Brain microvascular endothelial cell (primary cell): ENCODE data around the gene C1orf115.

Experiments used
- DNase-seq: peaks from one replicate; pipeline ENCODE4 v3.0.0-alpha.2; 2020
- H3K27ac ChIP-seq: fragments of 250-450 bp; sonication (Bioruptor Pico); 2 replicates; pipeline ENCODE4 v1.5.1; 2020; ENCODE audit warnings: mild to moderate bottlenecking, moderate library complexity
- H3K27me3 ChIP-seq: fragments of 250-450 bp; sonication (Bioruptor Pico); replicated peaks from 2 replicates; pipeline ENCODE4 v1.5.1; 2020; ENCODE audit warnings: mild to moderate bottlenecking
- H3K36me3 ChIP-seq: fragments of 250-450 bp; sonication (Bioruptor Pico); replicated peaks from 2 replicates; pipeline ENCODE4 v1.5.1; 2020; ENCODE audit warnings: mild to moderate bottlenecking
- H3K4me3 ChIP-seq: 2 replicates; pipeline ENCODE4 v1.5.1; 2011; ENCODE audit warnings: low read depth, mild to moderate bottlenecking, control low read depth, low read length, moderate library complexity
- CTCF ChIP-seq: IDR thresholded peaks from 2 replicates; pipeline ENCODE4 v1.5.1; 2011; ENCODE audit warnings: low read depth, mild to moderate bottlenecking, moderate library complexity, low read length, control low read depth, inconsistent platforms; ENCODE audit errors: missing control alignments
- in situ Hi-C: cut with HindIII; loops from 2 replicates; pipeline ENCODE4 v1.10.0; 2017; ENCODE audit warnings: low sequenced_read_pairs, low pct_ligation_motif_present

C1orf115 gene

DNA sequence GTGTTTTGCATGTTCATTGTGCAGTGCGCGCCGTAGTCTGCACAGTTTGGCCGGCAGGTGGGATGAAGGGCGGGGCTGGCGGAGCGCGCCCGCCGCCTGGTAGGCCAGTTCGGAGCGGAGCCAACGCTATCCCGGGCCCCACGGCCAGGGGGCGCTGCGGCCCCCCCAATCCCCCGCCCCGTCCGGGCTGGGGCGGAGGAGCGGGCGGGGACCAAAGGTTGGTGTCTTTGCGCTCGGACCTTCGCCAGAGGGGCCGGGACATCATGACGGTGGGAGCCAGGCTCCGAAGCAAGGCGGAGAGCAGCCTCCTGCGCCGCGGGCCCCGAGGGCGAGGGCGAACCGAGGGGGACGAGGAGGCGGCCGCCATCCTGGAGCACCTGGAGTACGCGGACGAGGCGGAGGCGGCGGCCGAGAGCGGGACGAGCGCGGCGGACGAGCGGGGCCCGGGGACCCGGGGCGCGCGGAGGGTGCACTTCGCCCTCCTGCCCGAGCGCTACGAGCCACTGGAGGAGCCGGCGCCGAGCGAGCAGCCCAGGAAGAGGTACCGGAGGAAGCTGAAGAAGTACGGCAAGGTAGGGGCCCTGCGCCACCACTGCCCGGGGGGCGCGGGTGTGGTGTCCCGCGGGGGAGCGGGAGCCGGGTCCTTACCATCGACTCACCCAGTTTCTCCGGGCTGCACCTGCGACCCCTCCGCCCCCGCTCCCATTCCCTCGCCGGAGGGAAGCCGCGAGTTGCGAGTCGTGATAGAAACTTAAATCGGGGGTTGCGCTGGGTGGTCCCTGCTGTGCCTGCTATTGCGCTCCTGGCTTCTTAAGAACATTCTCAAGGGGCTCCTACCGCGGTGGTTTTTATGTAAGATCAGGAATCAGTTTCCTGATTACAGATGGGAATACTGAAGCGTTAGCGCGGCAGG lies at the start of gene C1orf115:
Gene C1orf115 (plus strand): TSS at position 224 of the 913 bp plus-strand sequence. CDS start 40 bp downstream, at position 264.
- peak within 1 kb of the TSS; percentile 59 for H3K4me3 ChIP-seq
- no peaks in the 10 kb centered on the region for H3K36me3 ChIP-seq
- peak; percentile 69 for TF ChIP-seq CTCF
- peak; percentile 35 for DNase-seq
- in situ Hi-C loops = no loop called here
- H3K27ac ChIP-seq = no peak within 1 kb of the TSS
- H3K27me3 ChIP-seq = peaks cover 6% of the 10 kb centered on the region

- in situ Hi-C loops = no loop called here
- no peak for DNase-seq
- no peaks in the 10 kb centered on the region for H3K27me3 ChIP-seq
- TF ChIP-seq CTCF = no peak
- H3K36me3 ChIP-seq = no peaks in the 10 kb centered on the region
- H3K27ac ChIP-seq = no peak overlapping the region
- H3K4me3 ChIP-seq = no peak overlapping the region
These were observed 47.9 kb upstream of the C1orf115 start for GRCh38 chr1:220642285-220642684.

DNA sequence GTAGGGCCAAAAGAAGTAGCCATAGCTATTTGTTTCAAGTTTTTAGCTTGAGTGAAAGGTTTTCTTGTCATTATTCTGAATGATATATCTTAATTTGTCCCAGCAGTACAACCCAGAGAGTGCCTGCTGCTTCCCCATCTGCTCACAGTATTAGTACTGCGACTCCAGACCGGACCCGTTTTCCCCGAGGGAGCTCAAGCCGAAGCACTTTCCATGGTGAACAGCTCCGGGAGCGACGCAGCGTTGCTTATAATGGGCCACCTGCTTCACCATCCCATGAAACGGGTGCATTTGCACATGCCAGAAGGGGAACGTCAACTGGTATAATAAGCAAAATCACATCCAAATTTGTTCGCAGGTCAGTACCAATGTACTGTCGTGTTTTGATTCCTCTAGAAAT lies 37.2 kb upstream of the C1orf115 start:
- Histone ChIP-seq H3K27me3 (no peaks in the 10 kb centered on the region), H3K4me3 (no peak overlapping the region), H3K36me3 (no peaks in the 10 kb centered on the region), H3K27ac (no peak overlapping the region)
- in situ Hi-C loops = no loop called here
- TF ChIP-seq CTCF = no peak
- DNase-seq = no peak

- in situ Hi-C loops = no loop called here
- Histone ChIP-seq H3K27ac (no peak overlapping the region), H3K36me3 (no peaks in the 10 kb centered on the region), H3K27me3 (no peaks in the 10 kb centered on the region), H3K4me3 (no peak overlapping the region)
- DNase-seq = no peak
- TF ChIP-seq CTCF = no peak
These were observed 34.7 kb upstream of the C1orf115 start for GRCh38 chr1:220655509-220655908.

DNA sequence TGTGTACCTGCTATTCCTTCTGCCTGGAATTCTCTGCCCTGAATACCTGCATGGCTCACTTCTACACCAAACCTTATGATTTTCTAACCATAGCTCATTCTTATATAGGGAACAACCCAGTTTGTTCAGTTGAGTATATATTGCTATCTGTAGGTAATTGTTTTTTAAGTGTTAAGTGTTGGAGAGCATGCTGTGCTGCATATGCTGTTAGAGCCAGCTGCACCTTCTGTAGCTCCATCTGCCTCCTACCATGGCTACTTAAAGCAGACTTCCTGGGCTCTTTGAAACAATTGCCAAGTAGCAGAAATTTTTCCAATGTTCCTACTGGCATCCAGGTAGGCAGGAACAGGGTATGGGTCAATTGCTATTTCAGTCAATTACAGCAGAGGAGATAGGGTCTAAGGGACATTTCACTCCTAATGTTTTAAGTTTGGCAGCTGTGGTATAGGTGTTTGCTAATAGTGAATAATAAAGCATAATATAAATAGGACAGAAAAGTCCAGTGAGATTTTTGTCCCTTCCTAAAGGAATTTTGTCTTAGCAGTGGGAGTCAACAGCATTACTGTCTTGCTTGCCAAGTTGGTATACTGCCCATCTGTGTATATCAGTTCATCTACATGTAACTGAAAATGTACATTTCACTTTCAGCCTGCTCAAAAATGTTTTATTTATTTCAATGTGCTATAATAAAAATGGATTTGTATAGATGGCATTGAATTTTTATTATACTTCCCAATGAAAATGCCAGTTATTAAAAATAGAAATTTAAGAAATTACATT lies 34.0 kb upstream of the C1orf115 start:
- in situ Hi-C loops = no loop called here

More for the DNA sequence above, 34.0 kb upstream of the C1orf115 start:
- Histone ChIP-seq H3K27ac (no peak overlapping the region), H3K36me3 (no peaks in the 10 kb centered on the region), H3K4me3 (no peak overlapping the region), H3K27me3 (no peaks in the 10 kb centered on the region)
- DNase-seq = no peak
- TF ChIP-seq CTCF = no peak
